Activated CD4-positive, alpha-beta T cell treated with anti-CD3 and anti-CD28 coated beads, Interleukin-2, amount 10 ng/mL, durations not matched to agents 7 days and 5 days (primary cell): ENCODE results near the gene FAM219B. TPM values are rescaled to one million over a fixed set of nuclear protein-coding genes. Genes with fewer than 3 reads are reported as not detected.
"Not testable (repeated sequence)": the region's sequence is repeated elsewhere in the genome, so short reads cannot be mapped to it uniquely, and the experiment has no call there.

Source experiments
- CTCF ChIA-PET: fragments of 350-600 bp; sonication (Branson Sonifier 250); formaldehyde crosslinking; loops from one replicate; lab custom pipeline; 2021; ENCODE audit warnings: antibody characterized with exemption; lab: Charles Lee
- POLR2A ChIA-PET: fragments of 350-600 bp; sonication (Branson Sonifier 250); formaldehyde crosslinking; loops from one replicate; lab custom pipeline; 2021; ENCODE audit warnings: antibody characterized with exemption; lab: Charles Lee
- DNase-seq: peaks from one replicate; pipeline ENCODE4 v3.0.0-alpha.2; 2020
- H3K27ac Mint-ChIP-seq: one replicate; pipeline ENCODE4 v1.8.0; 2021; ENCODE audit warnings: mild to moderate bottlenecking, moderate library complexity, mixed read lengths
- H3K27me3 Mint-ChIP-seq: one replicate; pipeline ENCODE4 v1.8.0; 2021; ENCODE audit warnings: mixed read lengths
- H3K36me3 Mint-ChIP-seq: one replicate; pipeline ENCODE4 v1.8.0; 2021; ENCODE audit warnings: low read depth, mixed read lengths
- H3K4me1 Mint-ChIP-seq: one replicate; pipeline ENCODE4 v1.8.0; 2021; ENCODE audit warnings: mixed read lengths
- H3K4me3 Mint-ChIP-seq: one replicate; pipeline ENCODE4 v1.8.0; 2021; ENCODE audit warnings: mild to moderate bottlenecking, moderate library complexity, mixed read lengths
- H3K9me3 Mint-ChIP-seq: one replicate; pipeline ENCODE4 v1.8.0; 2021; ENCODE audit warnings: mixed read lengths
- total RNA-seq, 2 experiments: library from RNA; stranded (reverse); gene quantifications; one replicate each; pipeline ENCODE4 v1.2.3, GENCODE V29; 2021

Gene FAM219B
- total RNA-seq, 2 experiments from 2014 or later = 65.8 to 68.2 TPM

DNA sequence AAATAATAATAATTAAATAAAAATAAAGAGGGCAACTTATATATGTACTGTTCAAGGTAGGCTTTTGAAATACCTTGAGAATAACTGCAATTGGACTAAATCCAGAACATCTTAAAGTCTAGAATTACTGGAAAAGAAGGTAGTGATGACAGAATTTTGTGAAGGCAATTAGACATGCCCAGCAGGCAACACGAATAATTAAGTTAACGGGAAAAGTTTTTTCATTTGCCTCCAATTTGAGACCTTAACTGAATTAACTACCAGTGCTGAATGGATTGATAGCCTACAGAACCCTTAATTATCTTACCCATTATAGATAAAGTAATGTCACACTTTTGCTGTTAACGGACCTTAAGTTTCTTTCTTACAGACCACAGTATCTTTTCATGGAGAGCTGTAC, 17.9 kb upstream of the FAM219B start:
- Mint-ChIP-seq H3K9me3 (no peaks in the 10 kb centered on the region), H3K4me3 (no peak overlapping the region), H3K4me1 (peaks cover 5% of the 10 kb centered on the region), H3K27me3 (no peaks in the 10 kb centered on the region), H3K27ac (no peak overlapping the region), H3K36me3 (peaks cover 51% of the 10 kb centered on the region)
- ChIA-PET CTCF (interaction anchor here (1.0 to 1.3 kb wide), 2 partner anchors 18 to 22 kb away, joined by 3 read pairs; partner anchors contain the start of gene FAM219B), POLR2A (no interaction called here)
- no peak for DNase-seq

DNA sequence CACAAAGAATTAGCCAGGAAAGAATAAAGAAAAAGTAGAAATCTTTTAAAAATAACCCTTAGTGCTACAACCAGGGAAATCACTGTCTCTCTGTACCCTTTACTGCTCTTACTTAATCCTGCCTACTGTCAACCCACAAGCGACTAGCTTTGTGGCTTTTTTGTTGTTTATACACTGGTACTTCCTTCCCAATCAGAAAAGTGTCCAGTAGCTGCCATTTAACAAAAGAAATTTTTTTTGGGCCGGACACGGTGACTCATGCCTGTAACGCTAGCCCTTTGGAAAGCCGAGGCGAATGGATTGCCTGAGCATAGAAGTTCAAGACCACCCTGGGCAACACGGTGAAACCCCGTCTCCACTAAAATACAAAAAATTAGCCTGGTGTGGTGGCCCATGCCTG, 13.8 kb upstream of the FAM219B start:
- POLR2A ChIA-PET = no interaction called here

GRCh38 chr15:74917676-74918075, 11.0 kb upstream of the FAM219B start:
- H3K36me3 Mint-ChIP-seq = peaks cover 58% of the 10 kb centered on the region
- H3K27ac Mint-ChIP-seq = no peak overlapping the region

More for the DNA sequence above, 13.8 kb upstream of the FAM219B start:
- Mint-ChIP-seq H3K27me3 (no peaks in the 10 kb centered on the region), H3K27ac (no peak overlapping the region), H3K36me3 (peaks cover 48% of the 10 kb centered on the region), H3K4me3 (no peak overlapping the region), H3K4me1 (peaks cover 5% of the 10 kb centered on the region), H3K9me3 (no peaks in the 10 kb centered on the region)
- no peak for DNase-seq
- CTCF ChIA-PET = interaction anchor here (0.6 kb wide), 1 partner anchor 276 kb away, joined by 4 read pairs; no protein-coding TSS in a partner anchor

GRCh38 chr15:74913799-74914198, 7.1 kb upstream of the FAM219B start:
- POLR2A ChIA-PET, H3K4me3 Mint-ChIP-seq, H3K4me1 Mint-ChIP-seq, H3K9me3 Mint-ChIP-seq, H3K27ac Mint-ChIP-seq, DNase-seq, H3K27me3 Mint-ChIP-seq: not testable (repeated sequence)
- CTCF ChIA-PET = interaction anchor here (0.9 kb wide), 1 partner anchor 12 kb away, joined by 3 read pairs; no protein-coding TSS in a partner anchor
- H3K36me3 Mint-ChIP-seq = peaks cover 43% of the 10 kb centered on the region

More at GRCh38 chr15:74917676-74918075, 11.0 kb upstream of the FAM219B start:
- Mint-ChIP-seq H3K4me3 (no peak overlapping the region), H3K9me3 (no peaks in the 10 kb centered on the region), H3K4me1 (peaks cover 5% of the 10 kb centered on the region), H3K27me3 (no peaks in the 10 kb centered on the region)
- CTCF ChIA-PET = interaction anchor here (0.6 to 1.4 kb wide), 4 partner anchors 12 to 169 kb away, joined by 3 to 5 read pairs (median 4); no protein-coding TSS in a partner anchor
- POLR2A ChIA-PET = interaction anchor here (0.7 kb wide), 1 partner anchor 100 kb away, joined by 3 read pairs; no protein-coding TSS in a partner anchor
- no peak for DNase-seq

- H3K4me1 Mint-ChIP-seq = no peaks in the 10 kb centered on the region
- ChIA-PET CTCF (interaction anchor here (0.9 to 3.6 kb wide), 3 partner anchors 11 to 20 kb away, joined by 3 to 19 read pairs (median 4); no protein-coding TSS in a partner anchor), POLR2A (no interaction called here)
- H3K4me3 Mint-ChIP-seq = no peak overlapping the region
- no peak for DNase-seq
- H3K36me3 Mint-ChIP-seq = peaks cover 38% of the 10 kb centered on the region
- H3K9me3 Mint-ChIP-seq = no peaks in the 10 kb centered on the region
- no peak overlapping the region for H3K27ac Mint-ChIP-seq
- H3K27me3 Mint-ChIP-seq = no peaks in the 10 kb centered on the region
These were observed 6.4 kb upstream of the FAM219B start for GRCh38 chr15:74913041-74913440.

DNA sequence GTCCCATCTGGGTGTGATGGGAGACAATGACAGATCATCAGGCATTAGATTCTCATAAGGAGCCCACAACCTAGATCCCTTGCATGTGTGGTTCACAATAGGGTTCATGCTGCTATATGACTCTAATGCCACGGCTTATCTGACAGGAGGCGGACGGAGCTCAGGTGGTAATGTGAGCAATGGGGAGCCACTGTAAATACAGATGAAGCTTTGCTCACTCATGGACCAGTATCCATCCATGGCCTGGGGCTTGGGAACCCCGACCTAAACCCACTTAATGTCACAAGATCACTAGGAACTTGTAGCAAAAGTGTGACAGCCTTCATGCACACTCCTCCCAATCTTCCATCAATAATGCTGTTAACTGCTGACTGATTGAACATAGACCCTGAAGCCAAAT, 2.0 kb upstream of the FAM219B start:
- H3K4me1 Mint-ChIP-seq = peaks cover 32% of the 10 kb centered on the region
- H3K27me3 Mint-ChIP-seq = no peaks in the 10 kb centered on the region
- H3K9me3 Mint-ChIP-seq = no peaks in the 10 kb centered on the region
- no peak for DNase-seq
- ChIA-PET CTCF (interaction anchor here (1.1 to 1.4 kb wide), 4 partner anchors 11 to 39 kb away, joined by 3 to 6 read pairs (median 4); partner anchors contain the start of gene MPI), POLR2A (no interaction called here)
- H3K36me3 Mint-ChIP-seq = peaks cover 29% of the 10 kb centered on the region
- no peak overlapping the region for H3K4me3 Mint-ChIP-seq
- H3K27ac Mint-ChIP-seq = no peak overlapping the region

GRCh38 chr15:74907163-74907870, 666 bp upstream of the FAM219B start:
- peaks cover 23% of the 10 kb centered on the region for H3K36me3 Mint-ChIP-seq
- no peak for DNase-seq
- no peaks in the 10 kb centered on the region for H3K9me3 Mint-ChIP-seq
- CTCF ChIA-PET = interaction anchor here (1.1 to 2.0 kb wide), 11 partner anchors 10 to 137 kb away, joined by 3 to 10 read pairs (median 6); no protein-coding TSS in a partner anchor
- peak overlapping the region; percentile 78 for H3K4me3 Mint-ChIP-seq
- H3K27ac Mint-ChIP-seq = peak overlapping the region; percentile 88
- peaks cover 35% of the 10 kb centered on the region for H3K4me1 Mint-ChIP-seq
- H3K27me3 Mint-ChIP-seq = no peaks in the 10 kb centered on the region
- POLR2A ChIA-PET = interaction anchor here (1.4 kb wide), 1 partner anchor 10 kb away, joined by 6 read pairs; no protein-coding TSS in a partner anchor

GRCh38 chr15:74906067-74906449, 593 bp downstream of the FAM219B start:
- no peaks in the 10 kb centered on the region for H3K9me3 Mint-ChIP-seq
- no peaks in the 10 kb centered on the region for H3K27me3 Mint-ChIP-seq
- ChIA-PET CTCF (interaction anchor here (0.6 to 2.0 kb wide), 15 partner anchors 9 to 467 kb away, joined by 3 to 10 read pairs (median 3); partner anchors contain the start of gene CSK), POLR2A (interaction anchor here (1.1 to 1.4 kb wide), 2 partner anchors 9 to 119 kb away, joined by 3 to 6 read pairs; no protein-coding TSS in a partner anchor)
- peak overlapping the region; percentile 81 for H3K27ac Mint-ChIP-seq
- H3K36me3 Mint-ChIP-seq = peaks cover 22% of the 10 kb centered on the region
- H3K4me3 Mint-ChIP-seq = peak overlapping the region; percentile 78
- peaks cover 43% of the 10 kb centered on the region for H3K4me1 Mint-ChIP-seq
- peak; percentile 31 for DNase-seq

DNA sequence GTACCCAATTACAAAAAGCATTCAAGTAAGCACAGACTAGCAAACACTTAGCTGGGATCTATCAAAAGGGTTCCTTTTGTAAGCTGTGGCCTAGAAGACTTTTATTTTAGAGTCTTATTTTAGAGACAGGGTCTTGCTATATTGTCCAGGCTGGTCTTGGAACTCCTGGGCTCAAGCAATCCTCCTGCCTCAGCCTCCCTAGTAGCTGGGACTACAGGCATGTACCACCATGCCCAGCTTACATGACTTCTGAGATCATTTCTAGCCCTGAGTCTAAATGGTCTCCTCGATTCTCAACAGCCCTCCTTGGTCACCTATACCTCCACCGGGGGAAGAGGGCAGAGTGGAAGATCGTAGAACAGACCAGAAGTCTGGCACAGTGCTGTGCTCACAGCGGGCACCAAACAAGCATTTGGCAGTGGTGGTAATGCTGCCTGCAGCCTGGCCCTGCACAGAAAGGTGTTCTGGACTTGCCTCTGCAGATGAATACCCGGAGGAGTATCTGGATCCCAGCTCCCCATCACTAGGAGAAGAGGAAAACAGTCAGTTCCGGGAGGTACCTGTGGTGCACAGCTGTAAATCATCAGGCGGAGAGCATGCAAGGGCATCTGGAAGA, 2.4 kb downstream of the FAM219B start:
- DNase-seq = no peak
- Mint-ChIP-seq H3K27me3 (no peaks in the 10 kb centered on the region), H3K36me3 (peaks cover 30% of the 10 kb centered on the region), H3K27ac (peak overlapping the region; percentile 43), H3K9me3 (no peaks in the 10 kb centered on the region), H3K4me1 (peaks cover 52% of the 10 kb centered on the region), H3K4me3 (peak overlapping the region; percentile 78)
- CTCF ChIA-PET = interaction anchor here (1.0 to 1.9 kb wide), 7 partner anchors 17 to 283 kb away, joined by 3 to 4 read pairs (median 3); partner anchors contain the start of gene COX5A
- POLR2A ChIA-PET = no interaction called here

DNA sequence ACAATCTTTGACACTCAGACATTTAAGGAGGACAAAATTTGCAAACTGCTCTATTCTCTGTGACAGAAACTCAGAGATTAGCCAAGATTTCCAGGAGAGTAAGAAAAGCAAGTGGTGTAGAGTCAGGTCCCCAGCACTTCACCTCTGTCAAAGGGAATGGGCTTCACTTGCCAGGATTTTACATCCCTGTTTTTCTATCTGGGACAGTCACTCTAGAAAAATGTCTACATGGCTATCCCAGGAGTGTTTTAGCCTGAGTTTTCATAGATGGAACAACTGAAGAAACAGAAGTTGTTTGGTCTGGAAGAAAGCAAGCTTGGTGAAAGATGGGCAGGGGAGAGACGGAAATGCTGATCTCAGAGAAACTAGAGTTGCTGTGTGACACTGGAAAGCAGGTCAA, 3.0 kb downstream of the FAM219B start:
- Mint-ChIP-seq H3K27ac (no peak overlapping the region), H3K27me3 (no peaks in the 10 kb centered on the region), H3K4me1 (peaks cover 58% of the 10 kb centered on the region), H3K9me3 (no peaks in the 10 kb centered on the region), H3K4me3 (no peak overlapping the region), H3K36me3 (peaks cover 30% of the 10 kb centered on the region)
- POLR2A ChIA-PET = no interaction called here
- no peak for DNase-seq
- CTCF ChIA-PET = interaction anchor here (0.6 to 1.9 kb wide), 8 partner anchors 18 to 282 kb away, joined by 3 to 4 read pairs (median 3); partner anchors contain the start of gene COX5A

DNA sequence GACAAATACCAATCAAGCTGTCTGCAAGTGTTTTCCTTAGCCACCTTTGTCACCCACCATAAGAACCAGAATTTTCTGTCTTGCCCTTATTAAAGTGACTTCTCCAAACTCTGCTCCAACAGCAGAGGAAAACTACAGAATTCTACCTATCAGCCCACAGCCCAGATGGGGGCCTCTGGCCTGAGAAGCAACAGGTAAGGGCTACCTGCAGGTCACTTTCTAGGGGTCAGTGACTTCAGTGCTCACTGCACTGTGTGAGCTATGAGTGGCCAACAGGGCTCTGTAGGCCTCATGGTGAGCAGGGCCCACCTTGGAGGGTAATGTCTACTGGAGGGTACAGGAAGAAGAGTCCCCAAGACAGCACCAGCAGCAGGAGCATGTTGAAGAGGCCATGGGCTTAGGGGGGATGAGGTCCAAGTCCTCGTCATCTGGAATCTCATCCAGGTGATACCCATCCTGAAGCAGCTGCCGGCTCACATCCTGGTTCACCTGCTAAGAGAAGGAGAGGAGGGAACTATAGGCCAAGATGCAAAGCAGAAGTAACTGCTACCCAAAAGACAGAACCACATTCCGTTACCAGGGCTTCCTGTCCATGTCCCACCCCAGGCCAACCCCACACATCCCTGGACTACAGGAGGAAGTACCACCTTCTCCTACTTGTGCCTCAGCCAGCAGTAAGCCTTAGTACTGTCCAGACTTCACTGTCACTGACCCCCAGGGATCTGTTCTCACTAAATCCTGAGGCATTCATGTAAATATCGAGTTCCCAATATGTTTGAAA, 4.2 kb downstream of the FAM219B start:
- Mint-ChIP-seq H3K4me3 (no peak overlapping the region), H3K27me3 (no peaks in the 10 kb centered on the region), H3K9me3 (no peaks in the 10 kb centered on the region), H3K27ac (peak overlapping the region; percentile 50), H3K36me3 (peaks cover 32% of the 10 kb centered on the region), H3K4me1 (peaks cover 54% of the 10 kb centered on the region)
- POLR2A ChIA-PET = interaction anchor here (1.3 kb wide), 1 partner anchor 44 kb away, joined by 5 read pairs; no protein-coding TSS in a partner anchor
- CTCF ChIA-PET = interaction anchor here (0.6 to 3.1 kb wide), 38 partner anchors 9 to 357 kb away, joined by 3 to 19 read pairs (median 4); partner anchors contain the start of genes COX5A, CPLX3, MPI and ULK3
- no peak for DNase-seq
